GM18951 (cell line): ENCODE measurements around the gene OSBPL8.
A peak's percentile ranks its signal among the peaks of the same experiment; 100 is the strongest.

Experiments
- POLR2A ChIP-seq: IDR thresholded peaks from 4 replicates; pipeline ENCODE4 v1.6.1; 2011; ENCODE audit warnings: mild to moderate bottlenecking; ENCODE audit not compliant: insufficient read length, insufficient read depth; ENCODE audit errors: extremely low read depth
- in situ Hi-C: fragments of 300-500 bp; cut with MboI; formaldehyde crosslinking; loops from one replicate; pipeline ENCODE4 v1.12.0; 2022; ENCODE audit warnings: low sequenced_read_pairs, mixed read lengths, inconsistent platforms; ENCODE audit not compliant: unreplicated experiment

Gene OSBPL8

DNA sequence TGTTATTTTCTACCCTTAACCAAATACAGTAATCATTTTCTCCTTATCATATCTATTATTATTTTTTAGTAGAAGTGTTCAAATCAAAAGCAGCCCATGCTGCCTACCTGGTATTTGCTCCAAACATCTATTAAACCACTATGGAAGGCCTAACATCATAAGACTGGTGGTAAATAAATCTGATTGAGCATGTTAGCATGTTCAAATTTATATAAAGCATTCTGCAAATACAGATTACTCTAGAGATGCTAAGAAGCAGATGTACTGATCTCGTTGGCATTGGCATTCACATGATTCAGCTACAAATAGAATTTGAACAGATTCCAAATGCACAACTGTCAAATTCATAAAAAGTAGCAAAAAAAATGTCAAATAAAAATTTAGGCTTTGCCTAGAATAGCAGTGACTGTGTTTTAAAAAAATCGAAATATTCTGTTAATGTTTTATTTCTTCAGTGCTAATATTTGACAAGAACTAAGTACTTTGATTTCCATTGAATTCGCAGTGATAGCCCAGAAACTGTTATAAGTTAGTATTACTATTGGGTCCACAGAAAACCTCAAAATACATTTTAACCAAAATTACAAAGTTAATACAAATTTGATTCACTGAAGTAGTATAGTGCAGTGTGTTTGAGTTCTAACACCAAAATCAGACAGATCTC is 9.4 kb upstream of the OSBPL8 start:
- no peak for TF ChIP-seq POLR2A
- in situ Hi-C loops: no loop called here

DNA sequence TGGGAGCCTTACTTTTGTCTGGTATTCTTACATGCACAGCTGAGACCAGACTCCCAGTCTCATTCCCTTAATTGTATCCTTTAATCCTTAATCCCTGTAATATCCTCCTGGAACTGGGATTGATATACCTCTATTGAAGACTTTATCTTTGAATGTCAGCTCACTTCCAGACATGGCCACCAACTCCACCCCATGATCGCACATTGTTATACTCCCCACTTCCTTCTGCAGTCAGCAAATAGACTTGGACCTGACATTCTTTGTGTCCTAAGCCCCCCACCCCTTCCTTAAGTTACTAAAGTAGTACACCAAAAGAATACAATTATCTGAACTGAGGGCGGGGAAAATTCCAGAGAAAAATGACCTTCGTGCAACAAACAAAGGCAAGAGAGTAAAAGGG is 8.6 kb upstream of the OSBPL8 start:
- in situ Hi-C loops: no loop called here
- TF ChIP-seq POLR2A: no peak

DNA sequence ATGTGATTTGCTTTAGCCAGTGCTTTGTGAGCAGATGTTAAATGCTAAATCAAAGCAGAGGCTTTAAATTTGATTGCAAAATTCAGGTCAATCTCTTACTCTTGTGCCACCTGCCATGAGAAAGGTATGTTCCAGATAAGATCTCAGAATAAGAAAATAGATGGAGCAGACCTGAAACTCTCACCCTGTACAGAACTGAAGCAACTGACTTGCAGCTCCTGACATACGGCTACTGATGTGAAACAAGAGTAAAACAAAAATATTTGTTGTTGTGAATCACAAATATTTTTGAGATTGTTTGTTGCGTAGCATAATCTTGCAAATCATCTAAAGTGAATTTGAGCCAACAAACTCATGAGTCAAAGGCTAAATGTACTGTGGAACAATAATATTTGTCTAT is 3.5 kb upstream of the OSBPL8 start:
- in situ Hi-C loops: no loop called here
- no peak for TF ChIP-seq POLR2A

DNA sequence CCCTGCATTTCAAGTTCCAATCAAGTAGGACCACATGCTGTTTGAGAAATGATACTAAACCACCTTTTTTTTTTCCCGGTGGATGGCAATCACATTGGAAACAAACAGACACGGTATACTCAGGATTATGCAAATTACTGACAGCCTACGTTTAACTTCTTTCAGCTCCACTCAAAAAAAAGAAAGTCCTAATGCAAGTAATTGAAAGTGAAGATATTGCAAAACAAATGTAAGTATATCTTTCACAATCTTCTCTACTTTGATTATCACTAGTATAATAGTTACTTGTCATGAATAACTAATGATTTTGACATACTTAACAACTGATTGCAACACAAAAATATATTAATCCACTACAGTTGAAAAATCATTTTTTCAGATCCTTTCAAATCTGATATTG is 2.6 kb upstream of the OSBPL8 start:
- TF ChIP-seq POLR2A: no peak
- in situ Hi-C loops: no loop called here

DNA sequence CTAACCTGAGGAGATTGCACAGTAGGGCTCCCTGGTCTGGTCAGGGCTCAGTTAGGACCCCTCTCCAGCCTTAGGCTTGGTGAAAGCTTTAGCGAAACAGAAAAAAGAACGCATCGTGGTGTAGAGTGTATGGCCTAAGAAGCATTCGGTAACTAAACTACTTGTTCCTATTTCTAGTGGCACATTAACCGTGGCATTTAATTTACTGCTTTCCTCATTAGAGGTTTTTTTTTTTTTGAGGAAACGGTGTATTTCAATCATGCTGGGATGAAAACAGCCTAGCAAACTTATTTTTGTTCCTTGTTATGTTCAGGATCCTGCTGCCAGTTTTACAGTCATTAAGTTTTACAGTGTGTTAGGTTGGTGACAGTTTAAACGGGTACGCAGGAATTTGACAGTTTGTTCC is 518 bp upstream of the OSBPL8 start:
- in situ Hi-C loops: no loop called here
- no peak for TF ChIP-seq POLR2A

DNA sequence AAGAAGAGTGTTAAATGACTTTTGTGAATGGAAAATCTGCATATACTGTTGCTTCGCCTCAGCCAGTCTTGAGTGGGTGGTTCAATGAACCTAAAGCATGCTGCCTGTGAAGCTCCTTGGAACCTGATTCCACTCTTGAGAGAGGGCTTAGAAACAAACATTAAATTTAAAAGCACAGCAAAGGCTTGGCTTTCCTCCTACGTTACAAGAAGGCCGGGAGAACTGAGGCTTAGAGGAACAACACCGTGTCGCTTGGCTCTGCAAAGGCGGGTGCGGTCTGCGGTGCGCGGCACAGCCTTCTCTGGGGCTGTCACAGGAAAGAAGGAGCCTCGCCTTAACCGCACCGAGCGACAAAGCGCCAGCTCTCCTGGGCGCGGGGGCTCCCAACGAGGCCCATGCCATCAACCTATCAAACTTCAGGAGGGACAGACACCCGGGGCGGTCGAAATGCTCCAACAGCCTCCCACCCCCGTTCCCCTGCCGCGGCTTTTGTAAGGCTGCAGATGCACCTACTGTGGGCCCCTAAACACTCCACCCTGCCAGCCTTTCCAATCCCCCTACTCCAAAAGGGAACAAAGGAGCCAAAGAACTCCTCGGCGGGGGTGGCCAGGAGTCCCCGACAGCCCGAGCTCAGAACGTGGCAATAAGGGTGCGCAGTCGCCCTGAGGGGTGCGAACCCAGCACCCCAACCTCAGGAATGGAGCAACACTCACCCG is 729 bp downstream of the OSBPL8 start:
- in situ Hi-C loops: no loop called here
- TF ChIP-seq POLR2A: peak; percentile 41

DNA sequence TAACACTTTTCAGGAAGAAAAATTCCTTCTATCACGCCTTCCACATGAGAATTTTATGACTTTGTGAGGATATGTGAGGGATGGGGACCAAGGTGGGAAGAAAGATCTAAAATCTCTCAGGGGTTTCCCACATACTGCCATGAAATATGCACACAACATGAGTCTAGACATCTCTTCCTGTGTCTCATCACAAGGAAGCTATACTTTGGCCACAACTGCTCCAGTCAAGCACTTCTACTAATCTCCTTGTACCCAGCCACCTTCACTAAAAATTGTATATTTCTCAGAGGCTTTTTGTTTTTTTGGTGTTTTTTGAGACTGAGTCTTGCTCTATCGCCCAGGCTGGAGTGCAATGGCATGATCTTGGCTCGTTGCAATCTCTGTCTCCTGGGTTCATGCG is 3.2 kb downstream of the OSBPL8 start:
- TF ChIP-seq POLR2A: no peak
- in situ Hi-C loops: no loop called here

DNA sequence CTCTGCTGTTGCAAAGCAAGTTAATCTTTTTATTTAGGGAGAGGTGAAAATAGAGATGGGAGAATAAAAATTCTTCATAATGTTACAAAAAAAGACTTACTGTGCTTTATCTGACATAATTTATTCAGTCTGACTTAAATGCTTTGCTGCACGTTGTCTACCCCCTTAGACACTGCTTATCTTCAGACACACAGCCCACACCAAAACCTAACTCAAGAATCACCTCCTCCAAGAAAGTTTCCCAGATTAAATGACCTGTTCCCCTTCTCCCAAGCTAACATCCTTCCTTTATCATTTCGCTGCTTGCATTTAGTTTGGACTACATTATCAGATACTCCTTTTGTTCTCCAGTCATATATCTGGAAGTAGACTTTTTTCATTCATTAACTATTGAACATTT is 3.8 kb downstream of the OSBPL8 start:
- no peak for TF ChIP-seq POLR2A
- in situ Hi-C loops: no loop called here

DNA sequence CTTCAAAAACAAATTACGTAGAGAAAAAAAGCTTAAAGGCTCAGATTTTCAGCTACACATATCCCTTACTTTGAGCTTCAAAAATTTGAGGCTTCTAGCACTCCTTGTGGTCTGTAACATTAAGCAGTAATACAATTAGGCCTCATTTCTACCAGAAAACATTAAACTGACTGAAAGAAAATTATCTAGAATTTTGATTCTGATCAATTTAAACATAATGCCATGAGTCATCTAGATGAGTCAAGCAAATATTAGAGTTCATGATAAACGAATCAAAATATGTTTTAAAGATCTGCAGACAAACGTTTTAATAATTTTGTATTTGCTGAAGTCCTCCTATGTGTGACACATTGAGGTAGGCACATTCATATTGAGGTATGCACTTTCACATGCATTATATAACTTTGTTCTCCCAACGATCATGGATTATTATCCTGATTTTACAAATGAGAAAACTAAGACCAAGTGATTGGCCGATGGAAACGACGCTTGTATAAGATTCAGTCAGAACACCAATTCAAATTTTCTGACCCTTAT is 4.3 kb downstream of the OSBPL8 start:
- in situ Hi-C loops: no loop called here
- no peak for TF ChIP-seq POLR2A

DNA sequence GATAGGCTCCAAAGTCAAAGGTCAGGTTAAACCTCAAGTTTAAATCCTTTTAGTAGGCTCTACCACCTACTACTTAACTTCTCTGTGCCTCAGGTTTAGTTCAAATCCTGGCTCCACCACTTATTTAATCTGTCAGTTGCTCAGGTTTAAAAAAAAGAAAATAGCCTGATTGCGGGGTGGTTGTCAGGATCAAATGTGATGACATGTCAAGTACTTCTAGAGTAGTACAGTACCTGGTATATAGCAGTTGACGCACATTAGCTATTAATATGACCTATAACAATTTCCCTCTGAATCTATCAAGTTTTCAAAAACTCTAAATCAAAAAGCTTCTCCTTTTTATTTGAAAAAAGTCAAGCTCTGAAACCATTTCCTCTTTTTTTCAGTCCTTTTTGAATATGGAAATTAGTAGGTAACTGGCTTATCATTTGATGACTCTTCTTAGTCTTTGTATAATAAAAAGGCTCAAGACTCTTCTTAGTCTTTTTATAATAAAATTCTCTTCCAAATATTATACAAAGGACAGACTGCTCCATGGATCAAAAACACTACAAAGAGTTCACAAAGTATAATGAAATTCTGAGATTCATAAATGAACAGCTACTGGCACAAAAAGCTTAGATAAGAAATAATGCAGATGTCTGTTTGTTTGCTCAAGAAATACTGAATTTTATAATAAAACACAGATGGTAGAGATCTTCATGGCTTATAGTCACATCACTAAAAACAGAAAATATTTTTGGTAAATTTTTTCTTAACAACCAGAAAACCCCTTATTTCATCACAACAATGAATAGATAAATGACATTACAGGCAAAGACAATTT is 5.0 kb downstream of the OSBPL8 start:
- TF ChIP-seq POLR2A: no peak
- in situ Hi-C loops: no loop called here

DNA sequence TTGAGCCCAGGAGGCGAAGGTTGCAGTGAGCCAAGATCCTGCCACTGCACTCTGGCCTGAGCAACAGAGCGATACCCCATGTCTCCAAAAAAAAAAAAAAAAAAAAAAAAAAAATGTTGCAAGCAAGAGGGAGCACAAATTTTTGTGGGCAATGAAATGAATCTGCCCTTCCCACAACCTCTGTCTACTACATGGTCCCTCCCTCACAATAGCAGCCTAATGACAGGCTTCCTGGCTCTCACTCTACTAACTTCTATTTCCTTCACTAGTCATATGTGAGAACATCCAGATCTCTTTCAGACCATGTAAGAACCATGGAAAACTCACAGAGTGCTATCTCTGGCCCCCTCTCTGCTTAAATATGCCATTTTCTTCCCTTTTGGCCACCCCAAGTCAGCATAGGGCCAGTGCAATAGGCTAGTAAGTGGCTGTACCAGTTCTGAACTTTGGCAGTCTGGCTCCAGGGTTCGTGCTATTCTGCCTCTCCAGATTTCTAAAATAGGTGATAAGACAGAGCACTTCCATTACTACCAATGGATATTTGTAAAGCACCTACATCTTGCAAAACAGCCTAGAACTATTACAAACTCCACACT is 7.1 kb downstream of the OSBPL8 start:
- TF ChIP-seq POLR2A: no peak
- in situ Hi-C loops: no loop called here

DNA sequence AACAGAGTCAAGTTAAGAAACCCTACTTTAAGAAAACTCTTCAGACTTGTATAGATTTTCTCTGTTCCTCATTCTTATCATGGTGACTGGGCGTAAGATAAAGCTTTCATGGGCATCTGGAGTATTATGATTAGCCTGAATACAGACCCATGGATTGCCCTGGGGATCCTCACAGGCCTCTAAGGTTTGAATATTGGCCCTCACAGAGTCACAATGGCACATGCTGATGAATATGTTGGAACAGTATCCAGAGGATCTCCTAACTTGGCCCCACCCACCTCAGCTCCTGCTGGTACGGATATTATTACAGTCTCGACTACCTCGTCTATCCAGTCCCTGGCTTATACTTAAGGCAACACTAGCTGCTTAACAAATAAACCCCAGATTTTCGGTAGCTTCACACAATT is 8.1 kb downstream of the OSBPL8 start:
- no peak for TF ChIP-seq POLR2A
- in situ Hi-C loops: no loop called here

DNA sequence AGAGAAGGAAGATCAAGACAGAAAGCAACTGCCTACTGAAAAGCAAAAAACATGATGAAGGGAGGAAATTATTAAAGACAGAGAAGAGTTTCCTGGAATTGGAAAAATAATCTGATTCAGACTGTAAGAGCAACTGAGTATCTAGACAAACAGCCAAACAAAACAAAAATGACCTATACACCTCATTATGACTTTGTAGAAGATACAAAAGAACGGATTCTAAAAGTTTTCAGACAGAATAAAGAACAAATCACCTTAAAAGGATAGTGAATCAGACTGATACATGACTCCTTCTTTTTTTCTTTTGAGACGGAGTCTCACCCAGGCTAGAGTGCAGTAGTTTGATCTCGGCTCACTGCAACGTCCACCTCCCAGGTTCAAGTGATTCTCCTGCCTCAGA is 10.4 kb downstream of the OSBPL8 start:
- no peak for TF ChIP-seq POLR2A
- in situ Hi-C loops: no loop called here
